Measurements from ENCODE around the gene ARVCF. TPM values are rescaled to one million over a fixed set of nuclear protein-coding genes. Genes with fewer than 3 reads are reported as not detected.

The ARVCF gene
- total RNA-seq, 4 donors from 2014 or later, result 25.2 to 53.7 (median 38.1) TPM

GRCh38 chr22:19966908-19967750, 49.5 kb downstream of the ARVCF start:
- whole genome bisulfite sequencing, 2 donors, result 70 to 71% methylated on average over 20 of the region's 20 CpGs
- intact Hi-C loops (cut with DNase I; ENCODE audit: low total_unique reads), result no loop called here
- no peak for TF ChIP-seq CTCF (IDR thresholded peaks at IDR 0.05)
- TF ChIP-seq POLR2A (IDR thresholded peaks at IDR 0.05), result no peak
- H3K4me3 ChIP-seq (ENCODE audit: low read depth, poor library complexity, severe bottlenecking), result no peak overlapping the region
- no peak for DNase-seq (ENCODE audit: low spot score in 2 of 2)

- TF ChIP-seq CTCF (IDR thresholded peaks at IDR 0.05) (no peak), POLR2A (IDR thresholded peaks at IDR 0.05) (no peak)
- 78 to 85% methylated on average over 10 of the region's 10 CpGs for WGBS, 2 donors
- no peak overlapping the region for H3K4me3 ChIP-seq (ENCODE audit: low read depth, poor library complexity, severe bottlenecking)
- intact Hi-C loops (cut with DNase I; ENCODE audit: low total_unique reads), result no loop called here
- no peak for DNase-seq (ENCODE audit: low spot score in 2 of 2)
Measured at GRCh38 chr22:19965771-19966709, 50.6 kb downstream of the ARVCF start.

GRCh38 chr22:19964701-19965386, 51.8 kb downstream of the ARVCF start:
- no peak for DNase-seq (ENCODE audit: low spot score in 2 of 2)
- H3K4me3 ChIP-seq (ENCODE audit: low read depth, poor library complexity, severe bottlenecking), result no peak overlapping the region
- no peak for TF ChIP-seq CTCF (IDR thresholded peaks at IDR 0.05)
- no peak for TF ChIP-seq POLR2A (IDR thresholded peaks at IDR 0.05)
- WGBS, 2 donors, result 93 to 97% methylated on average over 10 to 14 of the region's 15 CpGs
- intact Hi-C loops (cut with DNase I; ENCODE audit: low total_unique reads), result no loop called here

GRCh38 chr22:19963863-19964642, 52.6 kb downstream of the ARVCF start:
- TF ChIP-seq CTCF (IDR thresholded peaks at IDR 0.05) (no peak), POLR2A (IDR thresholded peaks at IDR 0.05) (no peak)
- 73 to 89% methylated on average over 12 of the region's 12 CpGs for WGBS, 2 donors
- no peak for DNase-seq (ENCODE audit: low spot score in 2 of 2)
- intact Hi-C loops (cut with DNase I; ENCODE audit: low total_unique reads), result no loop called here
- H3K4me3 ChIP-seq (ENCODE audit: low read depth, poor library complexity, severe bottlenecking), result no peak overlapping the region
